GM10248 (cell line): ENCODE measurements around the gene ABCC8.

Experiments used
- CTCF ChIA-PET: fragments of 300-600 bp; sonication (Branson Sonifier 250); formaldehyde crosslinking; extraction: SDS; loops from one replicate; lab custom pipeline; 2021; ENCODE audit warnings: antibody characterized with exemption; lab: Yijun Ruan, JAX
- POLR2A ChIA-PET: fragments of 350-650 bp; sonication (Branson Sonifier 250); formaldehyde crosslinking; extraction: SDS; loops from one replicate; lab custom pipeline; 2020; ENCODE audit warnings: antibody characterized with exemption; lab: Yijun Ruan, JAX
- DNase-seq: peaks from one replicate; pipeline ENCODE4 v3.0.0; 2012; ENCODE audit errors: extremely low spot score
- TF ChIP-seq, protein P1 (sequence below): IDR thresholded peaks from 2 replicates; pipeline ENCODE4 v1.5.1; 2012; ENCODE audit warnings: mild to moderate bottlenecking, low read depth; ENCODE audit errors: extremely low read depth, missing control alignments, control extremely low read depth

The ABCC8 gene

DNA sequence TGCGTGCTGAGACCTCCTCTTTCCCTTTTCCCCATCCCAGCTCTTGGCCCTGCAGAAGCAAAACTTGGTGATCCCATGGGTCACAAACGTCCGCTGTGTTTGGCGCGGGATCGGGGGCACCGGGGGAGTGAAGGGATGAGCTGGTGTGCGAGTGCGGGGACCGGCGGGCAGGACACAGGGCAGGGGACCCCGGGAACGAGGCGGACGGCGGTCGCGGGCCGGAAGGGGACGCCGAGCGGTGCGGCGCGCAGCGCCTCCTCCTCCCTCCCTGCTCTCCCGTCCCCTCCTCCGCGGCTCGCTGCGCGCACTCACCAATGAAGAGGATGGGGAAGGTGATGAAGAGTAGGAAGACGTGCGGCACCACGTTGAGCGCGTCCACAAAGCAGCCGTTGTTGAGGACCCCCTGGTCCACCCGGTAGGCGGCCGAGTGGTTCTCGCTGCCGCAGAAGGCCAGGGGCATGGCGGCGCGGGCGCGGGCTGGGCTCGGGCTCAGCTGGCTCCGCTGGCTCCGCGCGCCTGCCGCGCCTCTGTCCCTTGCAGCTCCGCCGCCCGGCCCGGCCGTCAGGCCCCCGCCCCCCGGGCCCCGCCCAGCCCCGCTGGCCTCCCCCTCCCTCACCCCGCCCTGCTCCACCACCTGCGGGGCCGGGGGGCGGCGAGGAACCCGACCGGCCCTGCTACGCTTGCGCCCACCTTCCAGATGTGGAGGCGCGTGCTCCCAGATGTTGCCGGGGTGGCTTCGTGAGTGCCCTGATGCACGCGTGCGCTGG lies at the start of gene ABCC8:
Gene ABCC8, minus strand, starts transcription at position 529 of the 767 bp plus-strand sequence. Its CDS starts 69 bp downstream, at position 460.
- POLR2A ChIA-PET, result no interaction called here
- no peak for DNase-seq
- CTCF ChIA-PET, result interaction anchor here (0.9 to 1.1 kb wide), 2 partner anchors 30 to 93 kb away, joined by 3 to 4 read pairs; no protein-coding TSS in a partner anchor
- TF ChIP-seq, protein P1, sequence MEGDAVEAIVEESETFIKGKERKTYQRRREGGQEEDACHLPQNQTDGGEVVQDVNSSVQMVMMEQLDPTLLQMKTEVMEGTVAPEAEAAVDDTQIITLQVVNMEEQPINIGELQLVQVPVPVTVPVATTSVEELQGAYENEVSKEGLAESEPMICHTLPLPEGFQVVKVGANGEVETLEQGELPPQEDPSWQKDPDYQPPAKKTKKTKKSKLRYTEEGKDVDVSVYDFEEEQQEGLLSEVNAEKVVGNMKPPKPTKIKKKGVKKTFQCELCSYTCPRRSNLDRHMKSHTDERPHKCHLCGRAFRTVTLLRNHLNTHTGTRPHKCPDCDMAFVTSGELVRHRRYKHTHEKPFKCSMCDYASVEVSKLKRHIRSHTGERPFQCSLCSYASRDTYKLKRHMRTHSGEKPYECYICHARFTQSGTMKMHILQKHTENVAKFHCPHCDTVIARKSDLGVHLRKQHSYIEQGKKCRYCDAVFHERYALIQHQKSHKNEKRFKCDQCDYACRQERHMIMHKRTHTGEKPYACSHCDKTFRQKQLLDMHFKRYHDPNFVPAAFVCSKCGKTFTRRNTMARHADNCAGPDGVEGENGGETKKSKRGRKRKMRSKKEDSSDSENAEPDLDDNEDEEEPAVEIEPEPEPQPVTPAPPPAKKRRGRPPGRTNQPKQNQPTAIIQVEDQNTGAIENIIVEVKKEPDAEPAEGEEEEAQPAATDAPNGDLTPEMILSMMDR, result no peak

DNA sequence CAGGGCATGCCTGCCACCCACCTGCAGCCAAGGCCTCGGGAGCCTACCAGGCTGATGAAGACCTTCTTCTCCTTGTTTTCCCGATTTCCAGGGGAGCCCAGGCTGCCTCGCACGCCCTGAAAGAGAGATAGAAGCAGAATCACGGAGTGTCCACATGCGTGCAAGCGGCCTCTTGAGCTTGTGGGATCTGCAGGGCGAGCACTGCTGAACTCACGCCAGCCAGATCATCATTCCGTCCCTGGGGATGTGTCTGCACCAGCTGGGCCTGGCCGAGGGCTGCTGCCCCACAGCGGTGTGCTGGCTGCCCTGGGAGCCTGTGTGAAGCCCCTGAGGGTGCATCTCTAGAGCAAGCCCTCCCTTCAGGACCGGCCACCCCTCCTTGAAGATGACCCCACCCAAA lies 49.7 kb upstream of the ABCC8 start:
- TF ChIP-seq, protein P1, result no peak
- DNase-seq, result no peak
- ChIA-PET CTCF (interaction anchor here (1.5 to 15.2 kb wide), 2 partner anchors 32 to 141 kb away, joined by 4 to 220 read pairs; partner anchors contain the start of gene KCNJ11), POLR2A (no interaction called here)

DNA sequence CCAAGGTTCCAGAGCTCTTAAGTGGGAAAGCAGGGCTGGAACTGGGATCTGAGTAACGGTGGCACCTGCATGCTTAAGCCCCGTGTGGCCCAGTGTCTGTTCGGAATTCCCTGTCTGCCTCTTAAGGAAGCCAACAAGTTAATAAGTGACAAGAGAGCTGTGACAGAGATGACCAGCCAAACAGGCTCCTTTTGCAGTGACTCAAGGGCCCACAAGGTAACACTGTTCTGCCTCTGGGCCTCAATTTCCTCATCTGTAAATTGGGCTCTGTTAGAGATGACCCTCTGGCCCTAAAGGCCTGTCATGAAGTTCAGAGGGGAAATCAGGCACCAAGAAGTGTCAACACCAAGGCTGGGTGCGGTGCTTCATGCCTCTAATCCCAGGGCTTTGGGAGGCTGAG lies 48.9 kb upstream of the ABCC8 start:
- ChIA-PET POLR2A (no interaction called here), CTCF (interaction anchor here (1.5 to 15.2 kb wide), 2 partner anchors 32 to 140 kb away, joined by 4 to 220 read pairs; partner anchors contain the start of gene KCNJ11)
- DNase-seq, result no peak
- TF ChIP-seq, protein P1, result no peak

DNA sequence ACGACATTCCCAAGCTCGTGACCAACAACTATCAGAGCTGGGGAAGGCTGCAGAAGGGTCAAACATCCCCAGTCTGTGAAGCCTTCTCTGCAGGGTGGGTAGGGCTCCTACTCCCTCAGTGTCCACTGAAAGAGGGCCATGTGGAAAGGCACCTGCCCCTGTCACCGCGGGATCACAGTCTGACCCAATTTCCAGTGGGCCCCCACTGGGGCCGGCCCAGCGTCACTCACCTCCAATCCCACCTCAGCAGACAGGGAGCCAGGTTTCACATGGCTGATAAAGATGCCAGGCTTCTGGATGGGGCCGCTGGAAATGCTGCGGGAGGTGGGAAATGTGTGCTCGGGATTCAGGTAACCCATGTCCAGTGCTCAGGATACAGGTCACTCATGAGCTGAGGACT lies 47.6 kb upstream of the ABCC8 start:
- DNase-seq, result no peak
- CTCF ChIA-PET, result interaction anchor here (1.6 to 15.2 kb wide), 2 partner anchors 12 to 139 kb away, joined by 3 to 220 read pairs; partner anchors contain the start of gene KCNJ11
- POLR2A ChIA-PET, result no interaction called here
- TF ChIP-seq, protein P1, result no peak

DNA sequence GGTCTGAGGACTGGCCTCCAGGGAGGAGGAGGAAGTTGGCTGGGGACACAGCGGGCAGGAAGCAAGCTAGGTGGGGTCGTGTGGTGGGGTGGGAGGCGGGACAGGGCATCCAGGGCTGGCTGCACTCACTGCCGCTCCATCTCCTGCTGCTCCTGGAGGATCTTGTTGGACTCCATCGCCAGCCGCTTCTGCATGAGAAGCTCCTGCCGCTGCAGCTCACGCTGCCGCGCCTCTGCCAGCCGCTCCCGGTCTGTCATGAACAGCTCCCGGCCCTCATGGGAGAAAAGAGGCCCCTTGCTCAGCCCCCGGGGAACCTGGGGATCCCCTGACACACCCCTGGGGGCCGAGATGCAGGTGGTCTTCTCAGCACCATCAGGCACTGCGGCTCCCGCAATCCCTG lies 46.0 kb upstream of the ABCC8 start:
- no peak for DNase-seq
- CTCF ChIA-PET, result interaction anchor here (1.0 to 15.2 kb wide), 5 partner anchors 8 to 293 kb away, joined by 3 to 220 read pairs (median 4); partner anchors contain the start of gene KCNJ11
- POLR2A ChIA-PET, result no interaction called here
- TF ChIP-seq, protein P1, result no peak

DNA sequence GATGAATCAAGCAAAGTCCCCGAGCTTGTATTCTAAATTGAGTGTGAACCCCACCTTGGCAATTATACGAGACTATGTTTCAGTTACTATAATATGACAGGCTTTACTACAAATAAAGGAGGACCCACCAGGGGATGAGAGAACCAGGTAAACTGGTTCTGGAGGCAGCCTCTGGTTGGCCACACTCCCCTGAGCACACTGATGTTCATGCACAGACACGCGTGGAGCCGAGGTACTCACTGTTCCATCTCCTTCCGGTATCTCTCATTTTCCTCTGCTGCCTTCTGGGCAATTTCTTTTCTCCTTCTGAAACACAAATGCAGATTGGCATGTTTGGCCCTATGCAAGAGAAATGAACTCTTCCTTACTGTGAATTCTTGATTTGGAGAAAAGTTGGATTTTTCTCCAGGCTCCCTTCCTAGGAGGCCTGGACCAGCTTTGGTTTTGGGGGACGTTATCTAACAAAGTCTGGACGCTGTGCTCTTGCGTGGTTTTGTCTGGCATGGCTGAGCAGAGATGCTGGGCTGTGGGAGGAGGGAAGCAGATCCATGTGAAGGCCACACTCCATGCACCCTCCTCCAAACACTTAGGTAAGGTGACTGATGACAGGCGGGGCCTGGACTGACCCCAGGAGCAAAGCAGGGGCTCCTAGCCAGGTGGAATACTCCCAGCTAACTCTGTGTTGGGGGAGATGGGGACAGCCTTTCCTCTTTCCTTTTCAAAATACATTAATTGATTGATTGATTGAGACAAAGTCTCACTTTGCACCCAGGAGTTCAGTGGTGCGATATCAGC lies 44.7 kb upstream of the ABCC8 start:
- ChIA-PET CTCF (interaction anchor here (1.3 to 15.2 kb wide), 4 partner anchors 8 to 292 kb away, joined by 3 to 220 read pairs (median 44); partner anchors contain the start of gene KCNJ11), POLR2A (no interaction called here)
- TF ChIP-seq, protein P1, result no peak
- DNase-seq, result no peak
